NCI-H345 treated with DMSO at 0.1 percent for 48 hours (cell line): ENCODE data around the gene REV1.
"Not testable (repeated sequence)": the region's sequence is repeated elsewhere in the genome, so short reads cannot be mapped to it uniquely, and the experiment has no call there.

ENCODE experiments used
- DNase-seq: peaks from one replicate; lab custom pipeline; 2025; ENCODE audit not compliant: unreplicated experiment; lab: John Stamatoyannopoulos, UW

The REV1 gene

DNA sequence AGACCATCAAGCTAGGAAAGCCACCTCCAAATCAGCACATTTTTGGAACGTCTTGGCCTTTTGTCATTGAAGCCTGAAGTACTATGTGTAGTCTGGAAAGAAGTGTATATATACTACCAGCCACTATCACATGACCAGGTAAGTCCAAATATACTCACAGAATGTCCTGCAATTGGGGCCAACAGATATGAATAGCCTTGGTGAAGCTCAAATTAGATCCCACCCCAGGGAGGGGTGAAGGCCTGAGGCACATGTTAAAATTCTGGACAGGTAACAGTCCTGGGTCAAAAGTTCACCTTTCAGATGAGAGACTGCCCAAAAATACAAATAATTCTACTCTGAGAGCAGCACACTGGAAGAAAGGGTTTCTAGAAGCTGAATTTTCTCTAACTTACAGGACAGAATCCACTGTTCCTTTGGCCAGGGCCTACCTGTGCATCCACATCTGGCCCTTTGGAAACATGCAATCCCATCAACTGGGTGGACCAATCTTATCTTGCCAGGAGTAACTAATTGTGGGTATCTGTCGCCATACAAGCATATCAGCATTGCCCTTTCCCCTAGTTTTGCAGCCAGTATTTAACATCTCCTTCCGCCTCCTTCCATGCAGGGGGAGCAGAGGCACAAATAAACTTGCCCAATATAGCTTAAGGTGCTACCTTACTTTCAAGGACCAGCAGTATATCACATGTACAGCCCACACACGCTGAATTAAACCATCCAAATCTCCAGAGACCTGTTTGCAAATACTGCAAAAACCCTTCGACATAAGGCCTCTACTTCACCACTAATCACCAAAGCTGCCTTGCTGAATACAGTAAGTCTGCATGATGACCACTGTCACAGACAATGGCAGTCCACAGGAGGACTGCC is 84.8 kb downstream of the REV1 start:
- DNase-seq: no peak

DNA sequence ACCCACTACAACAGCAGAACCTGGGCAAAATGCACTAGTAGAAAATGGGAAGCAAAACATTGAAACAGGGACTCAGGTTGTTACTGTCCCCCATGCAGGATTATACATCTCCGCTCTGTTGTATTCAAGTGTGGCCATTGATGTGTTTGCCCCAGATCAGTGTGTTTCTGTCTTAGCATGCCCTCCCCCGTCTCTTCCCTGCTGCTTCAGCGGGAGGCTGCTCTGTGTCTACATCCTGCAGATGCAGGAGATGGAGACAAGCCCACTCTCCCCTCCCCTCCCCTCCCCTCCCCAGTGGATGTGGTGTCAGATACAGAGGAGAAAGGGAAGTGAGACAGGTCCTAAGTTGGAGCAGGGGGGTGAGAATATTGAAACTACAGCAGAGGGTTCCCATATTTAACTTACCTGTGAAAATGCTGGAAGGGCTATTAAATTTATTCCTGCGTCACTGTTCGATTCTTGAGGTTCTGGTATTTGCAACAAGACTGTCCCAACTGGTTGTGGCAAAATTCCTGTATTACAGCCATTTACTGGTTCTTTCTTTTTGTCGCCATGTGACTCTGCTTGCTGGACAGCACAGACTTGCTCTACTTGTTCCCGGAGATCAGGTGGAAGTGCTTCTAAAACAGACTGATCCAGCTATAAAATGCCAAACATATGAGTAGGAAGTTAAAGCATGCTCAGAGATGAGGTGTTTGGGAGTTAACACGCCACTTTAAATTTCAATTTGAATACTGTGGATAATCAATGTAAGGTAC is 85.6 kb downstream of the REV1 start:
- no peak for DNase-seq

DNA sequence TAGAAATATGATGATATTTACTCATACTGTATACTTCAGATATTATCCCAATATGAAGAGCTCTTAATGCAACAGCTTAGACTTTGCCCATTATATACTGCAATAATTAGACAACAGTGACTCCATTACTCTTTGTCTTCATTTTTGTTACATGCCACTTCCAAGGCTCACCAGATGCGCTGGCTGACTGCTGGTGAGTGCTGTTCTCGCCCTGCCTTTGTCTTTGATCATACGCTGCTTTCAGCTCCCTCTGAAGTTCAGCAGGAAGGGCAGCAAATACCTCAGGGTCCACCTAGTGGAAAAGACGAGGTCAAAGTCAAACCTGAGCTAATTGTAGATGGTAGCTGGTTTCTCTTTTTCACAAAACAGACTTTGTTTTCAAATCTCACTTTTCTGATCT is 86.3 kb downstream of the REV1 start:
- no peak for DNase-seq

DNA sequence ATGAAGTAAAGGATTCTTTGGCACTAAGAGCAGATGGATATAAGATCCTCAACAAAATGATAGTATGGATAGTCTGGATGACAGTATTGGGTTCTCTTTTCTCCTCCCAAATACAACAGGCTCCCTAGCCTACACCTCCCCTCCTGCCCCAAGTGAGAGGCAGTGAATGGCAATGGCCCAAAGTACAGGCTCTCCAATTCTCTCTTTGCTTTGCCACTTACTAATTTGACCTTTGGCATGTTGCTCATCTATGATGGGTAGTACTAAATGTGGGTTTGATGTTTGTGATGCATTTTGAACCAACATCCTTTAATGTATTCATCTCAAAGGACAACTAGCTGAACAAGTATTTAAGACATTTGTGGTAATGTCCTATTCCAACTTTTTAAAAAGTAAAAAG is 86.7 kb downstream of the REV1 start:
- DNase-seq: no peak

DNA sequence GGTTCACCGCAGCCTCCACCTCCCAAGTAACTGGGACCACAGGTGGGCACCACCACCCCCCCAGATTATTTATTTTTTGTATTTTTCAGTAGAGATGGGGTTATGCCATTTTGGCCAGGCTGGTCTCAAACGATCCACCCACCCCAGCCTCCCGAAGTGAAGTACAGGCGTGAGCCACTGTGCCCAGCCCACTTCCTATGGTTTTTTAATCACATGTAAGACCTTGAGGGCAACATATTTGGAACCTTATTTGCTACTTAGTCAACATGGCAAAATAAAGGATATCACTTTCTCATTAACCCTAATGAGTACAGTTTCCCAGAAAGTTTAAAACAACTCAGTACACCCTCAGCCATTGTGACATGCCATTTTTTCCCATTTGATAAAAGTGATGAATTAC is 88.0 kb downstream of the REV1 start:
- DNase-seq: no peak

DNA sequence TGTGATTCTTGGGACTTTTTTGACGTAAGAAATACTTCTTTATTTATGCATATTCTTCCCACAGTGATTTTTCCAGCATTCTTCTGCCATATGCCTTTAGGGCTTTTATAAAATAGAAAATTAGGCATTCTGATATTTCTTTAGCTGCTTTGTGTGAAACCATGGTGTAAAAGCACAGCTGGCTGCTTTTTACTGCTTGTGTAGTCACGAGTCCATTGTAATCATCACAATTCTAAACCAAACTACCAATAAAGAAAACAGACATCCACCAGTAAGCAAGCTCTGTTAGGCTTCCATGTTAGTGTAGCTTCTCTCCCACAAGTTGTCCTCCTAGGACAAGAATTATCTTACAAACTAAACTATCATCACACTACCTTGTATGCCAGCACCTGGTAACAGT is 90.0 kb downstream of the REV1 start:
- DNase-seq: no peak

DNA sequence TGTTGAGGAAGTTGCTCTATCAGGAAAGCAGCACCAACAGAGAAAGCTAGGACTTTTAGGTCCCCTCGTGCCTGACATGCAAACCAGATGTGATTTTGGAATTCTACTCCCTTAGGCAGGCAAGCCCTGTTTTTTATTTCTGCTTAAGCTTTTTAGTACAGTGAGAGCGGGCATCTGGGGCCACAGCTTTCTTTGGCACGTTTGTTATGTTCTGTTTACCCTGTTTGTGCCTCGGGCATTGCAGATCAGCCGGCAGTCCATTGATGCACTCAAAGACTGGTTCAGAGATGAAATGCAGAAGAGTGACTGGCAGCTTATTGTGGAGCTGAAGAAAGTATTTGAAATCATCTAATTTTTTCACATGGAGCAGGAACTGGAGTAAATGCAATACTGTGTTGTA is 90.8 kb downstream of the REV1 start:
- DNase-seq: no peak

DNA sequence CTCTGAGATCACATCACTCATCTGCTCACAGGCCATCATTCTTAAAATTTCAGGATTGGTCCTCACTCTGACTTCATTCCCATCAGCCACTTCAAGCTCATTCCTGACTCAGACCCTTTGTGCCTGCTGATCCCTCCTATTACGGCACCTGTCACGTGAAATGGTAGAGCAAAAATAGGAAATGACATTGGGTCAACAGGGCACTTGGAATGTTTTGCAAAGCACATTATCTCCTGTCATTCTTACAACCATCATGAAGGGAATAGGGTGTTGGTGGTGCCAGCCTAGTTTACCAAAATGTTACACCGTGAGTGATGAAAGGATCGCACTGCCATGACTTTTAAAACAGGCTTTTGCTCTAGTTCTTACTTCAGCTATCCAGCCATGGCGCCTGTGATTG is 91.5 kb downstream of the REV1 start:
- no peak for DNase-seq

DNA sequence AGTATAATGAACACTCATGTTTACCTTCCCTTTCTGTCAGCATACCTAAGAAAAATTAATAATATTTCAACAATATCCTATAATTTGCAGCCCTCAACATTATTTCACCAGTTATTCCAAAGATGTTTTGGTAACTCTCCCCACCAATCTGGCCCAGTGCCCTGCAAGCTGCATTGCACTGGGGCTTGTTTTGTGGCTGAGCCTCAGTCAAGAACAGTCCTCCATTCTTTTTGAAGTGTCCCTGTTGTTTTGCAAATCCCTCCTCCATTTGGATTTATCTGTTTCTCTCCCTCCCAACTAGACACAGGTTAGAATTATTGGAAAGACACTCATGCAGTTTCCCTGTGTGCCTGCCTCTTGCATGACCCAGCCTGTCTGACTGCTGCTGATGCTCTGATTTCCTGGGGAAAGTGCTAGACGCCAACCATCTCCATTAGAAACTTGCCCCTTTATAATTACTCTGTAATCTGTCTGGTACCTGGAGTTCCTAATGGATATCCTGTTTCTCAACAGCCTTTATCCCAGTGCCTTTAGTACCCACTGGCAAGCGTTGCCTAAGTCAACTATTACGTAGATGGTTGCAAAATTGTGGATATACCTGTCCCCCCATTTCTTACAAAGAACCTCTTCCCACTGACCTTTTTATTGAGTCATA is 92.4 kb downstream of the REV1 start:
- peak; percentile 28 for DNase-seq

DNA sequence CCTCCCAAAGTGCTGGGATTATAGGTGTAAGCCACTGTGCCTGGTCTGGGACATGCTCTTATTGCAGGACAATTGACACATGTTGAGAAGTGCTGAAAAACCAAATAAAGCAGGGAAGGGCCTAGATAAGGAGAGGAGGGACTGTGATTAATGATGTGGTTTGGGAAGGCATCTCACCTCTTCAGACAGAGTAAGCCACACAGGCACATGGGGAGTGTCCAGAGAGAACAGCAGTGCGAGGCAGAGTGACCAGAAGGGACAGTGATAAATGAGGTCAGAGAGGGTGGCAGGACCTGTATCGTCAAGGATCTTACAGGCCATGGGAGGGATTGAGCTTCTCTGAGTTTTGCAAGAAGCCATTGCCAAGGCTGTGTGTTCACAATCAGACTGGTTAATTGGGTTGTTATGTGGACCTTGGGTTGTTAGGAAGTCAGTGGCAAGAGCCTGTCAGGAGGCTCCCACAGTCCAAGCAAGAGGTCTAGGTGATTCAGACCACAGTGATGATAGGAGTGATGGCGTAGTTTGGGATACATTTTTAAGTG is 94.2 kb downstream of the REV1 start:
- no peak for DNase-seq

DNA sequence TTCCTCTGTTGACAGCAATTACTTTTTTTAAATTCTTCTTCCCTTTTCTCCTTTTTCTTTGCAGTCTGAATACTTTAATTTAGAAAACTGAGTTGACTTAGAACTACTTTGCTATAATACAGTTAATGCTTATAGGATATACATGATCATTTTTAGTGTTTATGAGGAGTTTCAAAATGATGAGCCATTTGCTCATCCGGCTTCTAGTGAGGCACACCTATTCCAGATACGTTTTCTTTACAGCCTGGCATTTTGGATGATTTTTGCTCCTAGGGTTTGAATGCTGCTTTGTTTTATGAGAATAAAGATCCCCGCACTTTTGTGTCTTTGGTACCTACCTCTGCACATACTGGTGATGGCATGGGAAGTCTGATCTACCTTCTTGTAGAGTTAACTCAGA is 99.9 kb downstream of the REV1 start:
- DNase-seq: no peak

DNA sequence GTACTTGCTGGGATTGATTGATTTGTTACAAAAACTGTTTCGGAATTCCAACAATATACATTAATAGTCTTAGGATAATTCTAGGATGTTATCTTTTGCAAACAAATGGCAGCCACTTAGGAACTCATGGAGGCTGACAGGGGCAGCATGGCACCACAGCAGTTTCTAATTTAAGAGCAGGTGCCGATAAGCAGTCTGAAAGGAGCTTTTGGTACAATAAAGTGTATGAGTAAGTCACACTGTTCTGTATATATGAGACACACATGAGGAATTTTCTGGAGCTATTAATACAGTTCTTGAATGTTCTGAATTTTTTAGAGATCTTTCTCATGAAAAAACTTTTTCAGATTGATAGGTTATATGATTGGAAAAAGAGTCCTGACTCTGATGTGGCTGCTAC is 100.4 kb downstream of the REV1 start:
- no peak for DNase-seq

DNA sequence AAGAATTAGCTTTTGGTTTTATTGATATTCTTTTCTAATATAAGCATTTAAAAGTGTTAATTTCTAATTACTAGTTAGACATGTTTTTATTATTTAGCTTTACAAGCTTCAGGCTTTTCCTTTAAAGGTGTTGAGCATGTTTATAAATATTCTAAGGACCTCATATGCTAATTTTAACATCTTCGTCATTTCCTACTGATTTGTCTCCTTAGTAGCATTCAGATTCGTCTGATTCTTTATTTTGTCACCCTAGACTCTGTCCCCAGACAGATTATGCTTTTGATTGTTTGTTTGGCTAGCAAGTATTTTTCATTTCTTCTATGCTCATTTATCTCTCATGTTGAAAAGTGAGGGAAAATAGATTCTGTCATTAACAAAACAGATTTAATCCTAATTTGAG is 100.9 kb downstream of the REV1 start:
- DNase-seq: no peak

DNA sequence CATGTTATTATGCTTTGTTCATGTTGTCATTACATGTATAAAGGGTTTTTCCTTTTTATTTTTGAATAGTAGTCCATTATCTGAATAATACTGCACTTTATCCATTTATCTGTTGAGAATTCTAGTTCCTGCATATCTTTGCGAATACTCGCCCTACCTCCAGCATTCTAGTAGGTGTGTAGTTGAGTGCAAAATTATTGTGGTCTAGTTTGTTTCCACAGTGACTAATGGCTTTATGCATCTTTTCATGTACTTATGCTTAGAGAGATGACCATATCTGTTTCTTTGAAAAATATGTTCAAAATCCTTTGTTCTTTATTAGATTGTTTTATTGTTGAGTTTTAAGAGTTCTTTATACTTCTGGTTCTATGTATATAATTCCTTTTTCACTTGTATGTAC is 103.8 kb downstream of the REV1 start:
- DNase-seq: no peak

DNA sequence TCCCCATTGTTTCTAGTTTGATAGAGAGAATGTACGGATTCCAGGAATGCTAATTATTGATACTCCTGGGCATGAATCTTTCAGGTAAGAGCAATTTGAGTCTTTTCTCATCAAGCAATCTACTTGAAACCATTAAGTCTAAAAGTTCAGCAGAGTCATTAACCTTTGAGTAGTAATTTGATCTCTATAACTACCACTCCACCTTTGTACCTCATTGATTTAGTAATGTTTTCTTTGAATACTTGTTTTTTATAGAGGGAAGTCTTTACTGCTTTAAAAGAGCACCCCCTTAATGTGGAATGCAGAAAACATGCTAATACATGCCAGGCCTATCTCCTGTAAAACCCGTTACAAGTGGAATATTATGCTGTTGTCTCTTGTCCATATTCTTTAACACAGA is 107.7 kb downstream of the REV1 start:
- DNase-seq: no peak

DNA sequence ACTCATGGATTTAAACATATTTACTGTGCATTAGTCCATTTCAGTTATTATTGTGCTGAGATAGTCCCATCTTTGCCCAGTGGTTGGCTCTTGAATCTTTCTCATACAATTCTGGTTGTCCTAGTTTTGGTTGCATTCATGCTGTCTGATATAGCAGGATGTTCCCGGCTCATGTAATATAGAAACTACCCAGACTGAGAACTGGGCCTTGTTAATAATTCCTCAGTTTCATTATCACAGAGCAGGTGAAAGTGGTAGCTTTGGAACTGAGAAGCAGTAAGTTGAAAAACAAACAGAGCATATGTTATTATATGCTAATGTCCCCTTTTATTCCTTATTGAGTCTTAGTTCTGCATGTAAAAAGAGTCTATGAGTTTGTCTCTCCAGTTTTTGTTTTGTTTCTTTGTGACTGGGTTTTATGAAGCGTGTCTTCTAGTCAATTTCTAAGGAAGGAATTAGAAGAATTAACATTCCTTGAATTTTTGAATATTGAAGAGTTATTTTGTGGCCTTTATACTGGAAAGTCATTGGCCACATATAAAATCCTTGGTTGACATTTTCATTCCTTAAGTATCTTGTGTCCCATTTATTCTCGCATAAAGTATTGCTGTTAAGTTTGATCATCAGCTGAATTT is 109.3 kb downstream of the REV1 start:
- no peak for DNase-seq

DNA sequence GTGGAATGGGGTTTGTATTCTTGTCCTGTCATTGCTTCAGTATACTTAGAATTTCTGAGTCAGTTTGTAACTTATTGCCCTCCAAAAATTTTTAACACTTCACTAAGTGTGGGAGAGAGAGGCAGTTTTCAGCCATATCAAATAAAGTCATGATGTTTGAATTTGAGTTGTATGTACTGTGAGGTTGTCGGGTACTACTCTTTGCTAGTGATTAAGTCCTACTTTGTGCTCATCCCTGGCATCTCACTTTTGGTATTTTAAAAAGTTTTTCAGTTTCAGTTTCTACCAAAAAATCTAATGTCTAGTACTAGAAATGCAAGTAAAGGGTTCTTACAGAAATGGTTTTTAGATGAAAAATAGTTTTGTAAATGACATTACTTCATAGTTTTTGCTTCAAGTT is 111.9 kb downstream of the REV1 start:
- DNase-seq: no peak

DNA sequence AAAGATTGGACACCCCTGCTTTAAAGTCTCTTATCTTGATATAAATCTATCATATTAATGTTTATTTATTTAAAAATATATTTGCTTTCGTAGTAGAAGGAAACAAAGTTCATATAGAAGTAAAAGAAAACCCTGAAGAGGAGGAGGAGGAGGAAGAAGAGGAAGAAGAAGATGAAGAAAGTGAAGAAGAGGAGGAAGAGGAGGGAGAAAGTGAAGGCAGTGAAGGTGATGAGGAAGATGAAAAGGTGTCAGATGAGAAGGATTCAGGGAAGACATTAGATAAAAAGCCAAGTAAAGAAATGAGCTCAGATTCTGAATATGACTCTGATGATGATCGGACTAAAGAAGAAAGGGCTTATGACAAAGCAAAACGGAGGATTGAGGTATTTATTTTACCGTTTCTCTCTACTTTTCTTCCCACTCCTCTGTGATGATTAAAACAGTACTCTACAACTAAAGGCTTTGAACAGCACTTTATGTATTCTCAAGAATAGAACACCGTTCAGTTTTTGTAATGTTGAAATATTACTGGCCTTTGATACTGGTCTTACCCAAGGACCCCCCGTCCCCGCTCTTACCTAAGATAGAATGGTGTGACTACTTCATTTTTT is 113.5 kb downstream of the REV1 start:
- DNase-seq: no peak

DNA sequence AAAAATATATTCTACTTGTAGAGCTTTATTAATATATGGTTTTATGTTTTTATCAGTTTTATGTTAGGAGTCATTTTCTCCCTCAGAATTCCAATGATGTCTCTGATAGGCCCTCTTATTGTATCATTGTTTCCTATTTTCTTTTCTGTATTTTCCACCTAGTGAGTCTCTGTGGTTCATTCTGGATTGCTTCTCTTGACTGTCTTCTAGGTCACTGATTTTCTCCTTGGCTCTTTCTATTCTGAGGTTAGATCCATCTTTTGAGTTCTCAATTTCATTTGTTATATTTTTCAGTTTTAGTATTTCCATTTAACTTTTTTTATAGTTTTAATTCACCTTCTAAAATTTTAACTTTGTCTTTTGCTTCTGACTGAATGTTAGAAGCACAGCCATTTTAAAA is 115.1 kb downstream of the REV1 start:
- no peak for DNase-seq

DNA sequence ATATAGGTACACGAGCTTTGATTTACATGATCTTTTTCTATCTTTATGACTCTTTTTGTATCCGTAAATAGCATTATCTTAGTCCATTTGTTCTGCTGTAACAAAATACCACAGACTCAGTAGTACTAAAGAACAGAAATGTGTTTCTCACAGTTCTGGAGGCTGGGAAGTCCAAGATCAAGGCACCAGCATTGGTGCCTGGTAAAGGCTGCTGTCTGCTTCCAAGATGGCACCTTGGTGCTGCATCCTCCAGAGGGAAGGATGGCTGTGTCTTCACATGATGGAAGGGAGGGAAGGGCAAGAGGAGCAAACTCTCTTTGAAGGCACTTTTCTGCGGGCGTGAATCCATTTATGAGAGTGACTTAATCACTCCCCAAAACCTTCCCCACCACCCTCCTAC is 116.7 kb downstream of the REV1 start:
- no peak for DNase-seq

DNA sequence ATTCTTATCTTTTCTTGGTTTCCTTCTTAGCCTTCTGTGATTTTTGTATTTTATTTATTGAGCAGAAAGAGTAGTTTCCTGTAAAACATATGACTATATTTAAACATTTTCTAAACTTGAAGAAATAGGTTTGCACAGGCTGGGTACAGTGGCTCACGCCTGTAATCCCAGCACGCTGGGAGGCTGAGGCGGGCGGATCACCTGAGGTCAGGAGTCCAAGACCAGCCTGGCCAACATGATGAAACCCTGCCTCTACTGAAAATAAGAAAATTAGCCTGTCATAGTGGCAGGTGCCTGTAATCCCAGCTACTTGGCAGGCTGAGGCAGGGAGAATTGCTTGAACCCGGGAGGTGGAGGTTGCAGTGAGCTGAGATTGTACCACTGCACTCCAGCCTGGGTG is 121.0 kb downstream of the REV1 start:
- DNase-seq: not testable (repeated sequence)
